DOHH2 (cell line): Measurements from ENCODE around the gene NAGPA.

ENCODE experiments used
- H3F3A ChIP-seq: fragments of 200-600 bp; sonication (generic), shearing (Covaris generic); 2 replicates; pipeline ENCODE4 v1.6.0; 2016; ENCODE audit warnings: antibody characterized with exemption, mild to moderate bottlenecking; ENCODE audit not compliant: control insufficient read depth, insufficient read depth
- H3K27ac ChIP-seq: fragments of 200-600 bp; sonication (generic); 2 replicates; pipeline ENCODE4 v1.5.1; 2014; ENCODE audit warnings: low read depth, mild to moderate bottlenecking, low read length, moderate library complexity
- H3K27me3 ChIP-seq: fragments of 200-600 bp; sonication (generic); 2 replicates; pipeline ENCODE4 v1.6.1; 2014; ENCODE audit warnings: mild to moderate bottlenecking, low read length, mixed read lengths; ENCODE audit not compliant: control insufficient read depth
- H3K36me3 ChIP-seq: fragments of 200-600 bp; sonication (generic); 2 replicates; pipeline ENCODE4 v1.6.1; 2014; ENCODE audit warnings: mild to moderate bottlenecking, low read length, moderate library complexity, mixed read lengths; ENCODE audit not compliant: control insufficient read depth
- H3K4me1 ChIP-seq: fragments of 200-600 bp; sonication (generic); 2 replicates; pipeline ENCODE4 v1.6.1; 2014; ENCODE audit warnings: mild to moderate bottlenecking, low read length, mixed read lengths; ENCODE audit not compliant: control insufficient read depth
- H3K4me2 ChIP-seq: fragments of 200-600 bp; sonication (generic); 2 replicates; pipeline ENCODE4 v1.6.0; 2014; ENCODE audit warnings: mild to moderate bottlenecking, low read length, moderate library complexity
- H3K4me3 ChIP-seq: fragments of 200-600 bp; sonication (generic); 2 replicates; pipeline ENCODE4 v1.5.1; 2014; ENCODE audit warnings: mild to moderate bottlenecking, low read length, mixed read lengths
- H3K79me2 ChIP-seq: fragments of 200-600 bp; sonication (generic); 2 replicates; pipeline ENCODE4 v1.6.1; 2014; ENCODE audit warnings: mild to moderate bottlenecking, low read length, mixed read lengths; ENCODE audit not compliant: control insufficient read depth
- H3K9me2 ChIP-seq: fragments of 200-600 bp; sonication (generic); replicated peaks from 2 replicates; pipeline ENCODE4 v1.6.1; 2014; ENCODE audit warnings: mild to moderate bottlenecking, low read length, mixed read lengths; ENCODE audit not compliant: control insufficient read depth
- H3K9me3 ChIP-seq: fragments of 200-600 bp; sonication (generic); 2 replicates; pipeline ENCODE4 v1.6.1; 2014; ENCODE audit warnings: antibody characterized with exemption, low read length, mixed read lengths; ENCODE audit not compliant: control insufficient read depth, insufficient read depth
- H4K20me1 ChIP-seq: fragments of 200-600 bp; sonication (generic); 2 replicates; pipeline ENCODE4 v1.6.0; 2014; ENCODE audit warnings: low read depth, mild to moderate bottlenecking, antibody characterized with exemption, low read length, moderate library complexity; ENCODE audit not compliant: control insufficient read depth, insufficient read depth
- CTCF ChIP-seq: fragments of 200-600 bp; sonication (generic); IDR thresholded peaks from one replicate; pipeline ENCODE4 v1.5.1; 2014; ENCODE audit warnings: antibody characterized with exemption, mild to moderate bottlenecking, low read depth, low read length; ENCODE audit not compliant: poor library complexity, severe bottlenecking
- EZH2phosphoT487 ChIP-seq: fragments of 200-600 bp; sonication (generic); IDR thresholded peaks from 2 replicates; pipeline ENCODE4 v1.6.1; 2017; ENCODE audit warnings: borderline replicate concordance, mild to moderate bottlenecking, antibody characterized with exemption, low read length, moderate library complexity, mixed read lengths

The NAGPA gene

GRCh38 chr16:5056352-5056751, 22.6 kb upstream of the NAGPA start:
- Histone ChIP-seq H3K4me1 (no peaks in the 10 kb centered on the region), H3F3A (no peaks in the 10 kb centered on the region), H3K4me2 (no peak overlapping the region), H4K20me1 (no peaks in the 10 kb centered on the region), H3K36me3 (no peaks in the 10 kb centered on the region), H3K4me3 (no peak overlapping the region), H3K27me3 (no peaks in the 10 kb centered on the region), H3K79me2 (no peaks in the 10 kb centered on the region), H3K27ac (no peak overlapping the region), H3K9me2 (no peaks in the 10 kb centered on the region), H3K9me3 (no peaks in the 10 kb centered on the region)
- TF ChIP-seq CTCF (peak; percentile 81), EZH2phosphoT487 (no peak)

DNA sequence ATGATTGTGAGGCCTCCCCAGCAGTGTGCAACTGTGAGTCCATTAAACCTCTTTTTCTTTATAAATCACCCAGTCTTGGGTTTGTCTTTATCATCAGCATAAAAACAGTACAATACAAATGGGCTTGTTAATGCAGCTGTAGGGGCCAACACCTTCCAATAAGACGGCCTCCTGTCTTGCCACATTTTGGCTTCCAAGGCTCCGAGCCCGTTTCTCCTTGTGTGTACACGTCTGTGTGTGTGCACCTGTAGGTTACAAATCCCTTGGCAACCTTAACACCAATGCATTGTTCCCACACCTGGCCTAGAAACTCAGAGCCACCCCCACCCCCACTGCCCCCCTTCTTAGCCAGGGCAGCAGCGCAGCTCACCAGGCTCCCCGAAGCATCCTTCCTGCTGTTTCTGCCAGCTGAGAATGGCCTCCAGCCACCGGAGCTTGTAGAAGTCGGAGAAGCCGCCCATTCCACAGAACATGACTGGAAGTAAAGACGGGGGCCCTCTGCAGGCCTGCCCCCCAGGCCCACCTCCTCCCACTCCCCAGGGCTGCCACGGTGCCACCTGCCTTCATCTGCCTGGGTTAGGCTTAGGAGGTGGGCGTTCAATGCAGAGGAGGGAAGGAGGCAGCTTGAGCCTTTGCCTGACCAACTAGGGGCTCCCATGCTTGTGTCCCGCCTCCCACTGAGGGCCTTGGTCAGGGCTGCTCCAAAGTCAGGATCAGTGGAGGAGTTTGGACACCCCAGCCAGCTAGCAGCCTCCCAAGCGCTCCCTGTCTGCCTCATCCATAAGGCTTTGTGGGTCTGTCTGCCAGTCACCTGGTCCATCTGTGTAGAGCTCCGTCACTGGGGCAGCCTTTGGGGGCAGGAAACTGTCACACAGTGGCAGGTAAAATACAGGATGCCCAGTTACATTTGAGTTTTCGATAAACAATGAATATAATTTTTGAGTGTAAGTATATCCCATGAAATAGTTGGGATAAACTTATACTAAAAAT, 21.4 kb upstream of the NAGPA start:
- no peaks in the 10 kb centered on the region for H3K9me2 ChIP-seq
- no peak overlapping the region for H3K4me3 ChIP-seq
- no peaks in the 10 kb centered on the region for H3F3A ChIP-seq
- no peaks in the 10 kb centered on the region for H3K36me3 ChIP-seq
- H4K20me1 ChIP-seq, result no peaks in the 10 kb centered on the region
- no peak overlapping the region for H3K4me2 ChIP-seq
- no peaks in the 10 kb centered on the region for H3K4me1 ChIP-seq
- no peaks in the 10 kb centered on the region for H3K79me2 ChIP-seq
- no peak for TF ChIP-seq EZH2phosphoT487
- no peak for TF ChIP-seq CTCF
- peaks cover 2% of the 10 kb centered on the region; the same call in 1 of the 2 replicates for H3K27me3 ChIP-seq
- no peak overlapping the region for H3K27ac ChIP-seq
- no peaks in the 10 kb centered on the region for H3K9me3 ChIP-seq

GRCh38 chr16:5046914-5047313, 13.2 kb upstream of the NAGPA start:
- Histone ChIP-seq H3K9me3 (no peaks in the 10 kb centered on the region), H3K4me2 (no peak overlapping the region)
- no peak for TF ChIP-seq EZH2phosphoT487

More at GRCh38 chr16:5046914-5047313, 13.2 kb upstream of the NAGPA start:
- Histone ChIP-seq H3K27ac (no peak overlapping the region), H3F3A (no peaks in the 10 kb centered on the region), H3K9me2 (no peaks in the 10 kb centered on the region), H3K4me3 (no peak overlapping the region), H3K27me3 (peaks cover 14% of the 10 kb centered on the region; the same call in 1 of the 2 replicates), H3K79me2 (no peaks in the 10 kb centered on the region), H3K36me3 (no peaks in the 10 kb centered on the region), H4K20me1 (no peaks in the 10 kb centered on the region), H3K4me1 (no peaks in the 10 kb centered on the region)
